Activated gamma-delta T cell (primary cell): ENCODE measurements around the gene FAM20C.

Experiments
- DNase-seq: peaks from one replicate; lab custom pipeline; 2025; lab: John Stamatoyannopoulos, UW

FAM20C gene

GRCh38 chr7:209906-210305 lies 17.5 kb downstream of the FAM20C start:
- no peak for DNase-seq

- DNase-seq = no peak
Observed at GRCh38 chr7:210401-210925, 18.1 kb downstream of the FAM20C start.

- DNase-seq = no peak
Observed at GRCh38 chr7:211033-211714, 18.8 kb downstream of the FAM20C start.

- no peak for DNase-seq
Observed at GRCh38 chr7:211715-212058, 19.3 kb downstream of the FAM20C start.

GRCh38 chr7:212754-213153 lies 20.4 kb downstream of the FAM20C start:
- DNase-seq = no peak

- DNase-seq = no peak
Observed at GRCh38 chr7:213324-213993, 21.1 kb downstream of the FAM20C start.

GRCh38 chr7:214410-215212 lies 22.2 kb downstream of the FAM20C start:
- DNase-seq = no peak

- no peak for DNase-seq
Observed at GRCh38 chr7:216360-217300, 24.3 kb downstream of the FAM20C start.

- no peak for DNase-seq
Observed at GRCh38 chr7:217781-218180, 25.4 kb downstream of the FAM20C start.

GRCh38 chr7:218316-218715 lies 25.9 kb downstream of the FAM20C start:
- DNase-seq = no peak

GRCh38 chr7:218896-219580 lies 26.7 kb downstream of the FAM20C start:
- no peak for DNase-seq

GRCh38 chr7:219581-220150 lies 27.3 kb downstream of the FAM20C start:
- DNase-seq = no peak

GRCh38 chr7:220151-220841 lies 27.9 kb downstream of the FAM20C start:
- no peak for DNase-seq

GRCh38 chr7:221978-222715 lies 29.8 kb downstream of the FAM20C start:
- no peak for DNase-seq

- DNase-seq = no peak
Observed at GRCh38 chr7:222716-223041, 30.3 kb downstream of the FAM20C start.

- no peak for DNase-seq
Observed at GRCh38 chr7:223118-223800, 30.9 kb downstream of the FAM20C start.

- DNase-seq = no peak
Observed at GRCh38 chr7:223861-224260, 31.5 kb downstream of the FAM20C start.

GRCh38 chr7:226281-226895 lies 34.0 kb downstream of the FAM20C start:
- DNase-seq = no peak
